ENCODE data around the gene TACR1.

Gene TACR1

DNA sequence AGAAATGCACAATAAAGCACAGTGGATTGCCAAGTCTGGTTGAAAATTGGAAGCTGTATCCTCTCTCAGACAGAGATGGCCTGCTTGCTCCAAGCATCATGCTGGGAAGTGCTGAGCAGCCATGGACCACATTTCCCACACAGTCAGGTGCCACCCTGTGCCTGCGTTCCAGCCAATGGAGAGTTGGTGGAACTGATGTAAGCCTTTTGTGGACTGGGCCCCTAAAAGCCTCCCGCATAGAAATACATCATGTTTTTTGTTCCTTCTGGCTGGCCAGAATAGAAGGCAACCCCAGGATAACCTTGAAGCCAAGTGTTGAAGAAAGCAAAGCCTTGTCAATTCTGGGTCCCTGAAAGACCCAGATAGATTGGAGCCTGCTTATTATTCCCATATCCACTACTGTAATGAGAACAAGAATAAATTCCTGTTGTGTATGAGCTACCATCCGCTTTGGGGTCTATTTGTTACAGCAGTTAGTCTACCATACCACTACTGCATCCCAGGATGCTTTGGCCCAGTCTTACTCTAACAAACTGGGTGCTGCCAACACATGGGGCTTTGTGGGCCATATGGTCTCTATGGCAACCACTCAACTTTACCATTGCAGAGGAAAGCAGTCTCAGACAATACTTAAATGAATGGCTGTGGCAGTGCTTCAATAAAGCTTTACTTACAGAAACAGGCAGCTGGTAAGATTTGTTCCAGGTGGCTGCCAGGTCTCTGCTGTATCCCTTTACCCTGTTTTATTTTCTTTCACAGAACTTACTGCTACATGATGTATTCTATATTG lies 175.5 kb downstream of the TACR1 start:
- no peaks in the 10 kb centered on the region for H3K9me3 ChIP-seq (replicated peaks; ENCODE audit: low read length)
- no peak overlapping the region for H3K4me3 ChIP-seq (ENCODE audit: low read length)
- H3K9ac ChIP-seq (ENCODE audit: low read depth, low read length): no peak overlapping the region
- H3K27me3 ChIP-seq (ENCODE audit: control insufficient read depth, insufficient read depth, low read length): no peaks in the 10 kb centered on the region
- H3K4me2 ChIP-seq (ENCODE audit: low read length): no peak overlapping the region
- no peaks in the 10 kb centered on the region for H3K36me3 ChIP-seq (ENCODE audit: insufficient read depth, low read length)
- H3K4me1 ChIP-seq (ENCODE audit: control insufficient read depth, insufficient read depth, low read length): peaks cover 3% of the 10 kb centered on the region

DNA sequence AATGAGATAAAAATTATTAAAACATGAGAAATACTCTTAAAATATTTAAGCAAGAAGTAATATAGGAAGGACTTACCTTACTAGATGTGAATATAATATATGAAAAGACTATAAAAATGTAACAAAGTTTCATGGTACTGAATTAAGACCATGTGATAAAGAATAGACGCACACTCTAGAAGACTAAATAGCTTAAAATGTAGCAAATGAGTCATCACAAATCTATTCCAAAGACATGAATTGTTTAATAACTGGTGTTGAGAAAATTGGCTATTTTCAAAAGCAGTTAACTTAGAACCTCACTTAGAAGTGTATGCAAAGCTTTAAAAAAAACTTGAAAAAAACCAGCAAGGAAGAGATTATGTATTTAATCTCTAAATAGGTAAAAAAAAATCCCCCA lies 176.8 kb downstream of the TACR1 start:
- Histone ChIP-seq H3K9me3 (replicated peaks; ENCODE audit: low read length) (no peaks in the 10 kb centered on the region), H3K4me1 (ENCODE audit: control insufficient read depth, insufficient read depth, low read length) (peaks cover 3% of the 10 kb centered on the region), H3K9ac (ENCODE audit: low read depth, low read length) (no peak overlapping the region), H3K4me2 (ENCODE audit: low read length) (no peak overlapping the region), H3K36me3 (ENCODE audit: insufficient read depth, low read length) (no peaks in the 10 kb centered on the region), H3K27me3 (ENCODE audit: control insufficient read depth, insufficient read depth, low read length) (no peaks in the 10 kb centered on the region), H3K4me3 (ENCODE audit: low read length) (no peak overlapping the region)

DNA sequence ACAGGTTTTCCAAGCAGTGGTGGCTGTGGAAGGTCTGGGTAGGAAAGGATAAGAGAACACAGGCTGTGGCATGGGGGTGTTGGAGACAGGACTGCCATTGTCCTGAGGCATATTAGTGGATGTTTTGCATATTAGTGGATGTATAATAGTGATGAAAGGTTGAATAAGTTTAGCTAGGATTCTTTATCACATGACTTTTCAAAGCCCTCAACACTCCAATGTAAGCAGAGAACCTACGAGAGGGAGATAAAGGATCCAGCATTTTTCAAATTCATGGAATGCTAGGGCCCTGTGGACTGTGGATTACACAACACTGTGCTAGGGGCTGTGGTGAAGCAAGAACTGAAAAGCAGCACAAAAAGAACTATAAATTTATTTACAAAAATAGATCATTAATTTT lies 177.6 kb downstream of the TACR1 start:
- no peaks in the 10 kb centered on the region for H3K36me3 ChIP-seq (ENCODE audit: insufficient read depth, low read length)
- H3K4me2 ChIP-seq (ENCODE audit: low read length): no peak overlapping the region
- no peak overlapping the region for H3K4me3 ChIP-seq (ENCODE audit: low read length)
- peaks cover 3% of the 10 kb centered on the region for H3K4me1 ChIP-seq (ENCODE audit: control insufficient read depth, insufficient read depth, low read length)
- no peaks in the 10 kb centered on the region for H3K9me3 ChIP-seq (replicated peaks; ENCODE audit: low read length)
- no peaks in the 10 kb centered on the region for H3K27me3 ChIP-seq (ENCODE audit: control insufficient read depth, insufficient read depth, low read length)
- H3K9ac ChIP-seq (ENCODE audit: low read depth, low read length): no peak overlapping the region

DNA sequence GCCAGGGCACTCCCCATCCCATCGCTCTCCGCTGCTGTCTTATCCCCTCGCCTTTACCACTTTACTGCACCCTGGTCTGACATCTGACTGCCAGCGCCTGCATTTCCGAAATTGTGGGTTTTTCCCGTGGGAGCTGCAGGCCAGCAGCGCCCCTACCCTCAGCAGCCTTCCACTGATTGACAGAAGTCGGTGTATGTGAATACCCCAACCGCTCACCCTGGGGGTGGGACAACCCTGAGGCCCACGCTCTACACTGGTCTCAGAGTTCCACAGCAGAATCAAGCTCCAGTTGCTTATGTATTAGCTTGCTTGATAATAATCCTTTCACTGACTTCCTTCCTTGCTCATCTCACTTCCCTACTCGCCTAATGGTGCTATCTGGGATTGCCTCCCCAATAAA lies 178.8 kb downstream of the TACR1 start:
- Histone ChIP-seq H3K9ac (ENCODE audit: low read depth, low read length) (no peak overlapping the region), H3K27me3 (ENCODE audit: control insufficient read depth, insufficient read depth, low read length) (no peaks in the 10 kb centered on the region), H3K9me3 (replicated peaks; ENCODE audit: low read length) (no peaks in the 10 kb centered on the region), H3K4me1 (ENCODE audit: control insufficient read depth, insufficient read depth, low read length) (peaks cover 3% of the 10 kb centered on the region), H3K36me3 (ENCODE audit: insufficient read depth, low read length) (no peaks in the 10 kb centered on the region), H3K4me2 (ENCODE audit: low read length) (no peak overlapping the region), H3K4me3 (ENCODE audit: low read length) (no peak overlapping the region)

DNA sequence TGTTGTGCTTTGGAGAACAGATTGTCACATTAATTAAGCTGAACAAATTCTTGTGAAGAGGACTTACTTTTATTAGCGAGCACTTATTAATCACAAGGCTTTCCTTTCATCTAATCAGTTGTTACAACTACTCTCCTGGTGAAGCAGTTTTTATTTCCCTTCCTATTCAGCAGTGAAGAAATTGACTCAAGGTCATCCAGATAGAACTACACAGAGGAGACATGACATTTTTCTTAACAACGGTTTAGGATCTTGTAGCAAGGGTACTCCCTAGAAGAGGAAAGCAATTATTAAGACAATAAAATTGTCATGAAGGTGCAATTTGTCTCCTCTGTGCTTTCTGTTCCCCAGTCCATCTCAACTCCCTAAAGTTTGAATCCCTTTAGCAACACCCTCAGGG lies 179.5 kb downstream of the TACR1 start:
- no peaks in the 10 kb centered on the region for H3K9me3 ChIP-seq (replicated peaks; ENCODE audit: low read length)
- H3K4me2 ChIP-seq (ENCODE audit: low read length): no peak overlapping the region
- H3K4me3 ChIP-seq (ENCODE audit: low read length): no peak overlapping the region
- no peaks in the 10 kb centered on the region for H3K27me3 ChIP-seq (ENCODE audit: control insufficient read depth, insufficient read depth, low read length)
- no peaks in the 10 kb centered on the region for H3K36me3 ChIP-seq (ENCODE audit: insufficient read depth, low read length)
- no peak overlapping the region for H3K9ac ChIP-seq (ENCODE audit: low read depth, low read length)
- H3K4me1 ChIP-seq (ENCODE audit: control insufficient read depth, insufficient read depth, low read length): peaks cover 3% of the 10 kb centered on the region

DNA sequence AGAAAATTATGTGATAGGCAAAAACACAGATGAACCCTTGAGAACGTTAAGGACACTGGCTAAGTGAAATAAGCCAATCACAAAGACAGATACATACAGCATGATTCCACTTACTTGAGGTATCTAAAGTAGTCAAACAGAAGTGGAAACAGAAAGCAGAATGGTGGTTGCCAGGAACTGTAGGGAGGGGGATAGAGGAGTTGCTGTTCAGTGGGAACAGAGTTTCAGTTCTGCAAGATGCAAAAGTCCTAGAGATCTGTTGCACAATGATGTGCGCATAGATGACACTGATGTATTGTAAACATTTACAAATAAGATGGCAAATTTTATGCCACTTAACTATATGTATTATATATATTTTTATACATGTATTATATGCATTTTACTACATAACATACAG lies 181.2 kb downstream of the TACR1 start:
- H3K36me3 ChIP-seq (ENCODE audit: insufficient read depth, low read length): no peaks in the 10 kb centered on the region
- no peak overlapping the region for H3K4me2 ChIP-seq (ENCODE audit: low read length)
- no peak overlapping the region for H3K4me3 ChIP-seq (ENCODE audit: low read length)
- no peak overlapping the region for H3K9ac ChIP-seq (ENCODE audit: low read depth, low read length)
- H3K4me1 ChIP-seq (ENCODE audit: control insufficient read depth, insufficient read depth, low read length): peaks cover 3% of the 10 kb centered on the region
- H3K27me3 ChIP-seq (ENCODE audit: control insufficient read depth, insufficient read depth, low read length): no peaks in the 10 kb centered on the region
- H3K9me3 ChIP-seq (replicated peaks; ENCODE audit: low read length): no peaks in the 10 kb centered on the region

DNA sequence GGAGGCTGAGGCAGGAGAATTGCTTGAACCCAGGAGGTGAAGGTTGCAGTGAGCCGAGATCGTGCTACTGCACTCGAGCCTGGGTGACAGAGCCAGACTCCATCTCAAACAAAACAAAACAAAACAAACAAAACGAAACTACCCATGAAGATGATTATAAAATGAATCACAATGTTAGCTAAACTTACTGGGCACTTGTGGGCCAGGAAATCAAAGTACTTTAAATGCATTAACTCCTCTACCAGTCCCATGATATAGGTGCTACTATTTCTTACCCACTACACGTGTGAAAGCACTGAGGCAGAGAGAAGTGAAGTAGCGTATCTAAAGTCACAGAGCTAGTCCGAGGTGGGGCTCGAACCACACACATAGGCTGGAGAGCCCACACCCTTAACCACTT lies 187.2 kb downstream of the TACR1 start:
- H3K9me3 ChIP-seq (replicated peaks; ENCODE audit: low read length): no peaks in the 10 kb centered on the region
- no peak overlapping the region for H3K4me2 ChIP-seq (ENCODE audit: low read length)
- no peaks in the 10 kb centered on the region for H3K27me3 ChIP-seq (ENCODE audit: control insufficient read depth, insufficient read depth, low read length)
- H3K4me1 ChIP-seq (ENCODE audit: control insufficient read depth, insufficient read depth, low read length): peaks cover 5% of the 10 kb centered on the region
- H3K36me3 ChIP-seq (ENCODE audit: insufficient read depth, low read length): no peaks in the 10 kb centered on the region
- H3K9ac ChIP-seq (ENCODE audit: low read depth, low read length): no peak overlapping the region
- no peak overlapping the region for H3K4me3 ChIP-seq (ENCODE audit: low read length)

DNA sequence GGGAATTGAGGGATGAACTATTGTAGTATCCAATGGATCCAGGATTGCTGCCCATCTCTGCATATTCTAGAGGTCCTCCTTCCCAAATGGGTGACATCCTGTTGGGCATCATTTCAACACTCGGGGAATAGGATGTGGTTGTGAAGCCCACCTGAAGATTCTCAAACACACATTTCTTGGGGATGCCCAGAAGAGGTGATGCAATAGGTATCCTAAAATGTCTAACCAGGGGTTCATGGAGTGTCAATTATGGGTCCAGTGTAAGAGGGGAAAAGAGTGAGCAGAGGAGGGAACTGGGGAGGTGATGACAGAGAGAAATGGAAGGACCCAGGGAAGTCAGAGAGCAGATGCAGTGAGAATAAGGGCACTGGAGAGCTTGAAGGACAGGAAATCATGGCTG lies 188.7 kb downstream of the TACR1 start:
- Histone ChIP-seq H3K9ac (ENCODE audit: low read depth, low read length) (no peak overlapping the region), H3K4me3 (ENCODE audit: low read length) (no peak overlapping the region), H3K27me3 (ENCODE audit: control insufficient read depth, insufficient read depth, low read length) (no peaks in the 10 kb centered on the region), H3K4me2 (ENCODE audit: low read length) (no peak overlapping the region), H3K36me3 (ENCODE audit: insufficient read depth, low read length) (no peaks in the 10 kb centered on the region), H3K9me3 (replicated peaks; ENCODE audit: low read length) (no peaks in the 10 kb centered on the region), H3K4me1 (ENCODE audit: control insufficient read depth, insufficient read depth, low read length) (peaks cover 5% of the 10 kb centered on the region)

DNA sequence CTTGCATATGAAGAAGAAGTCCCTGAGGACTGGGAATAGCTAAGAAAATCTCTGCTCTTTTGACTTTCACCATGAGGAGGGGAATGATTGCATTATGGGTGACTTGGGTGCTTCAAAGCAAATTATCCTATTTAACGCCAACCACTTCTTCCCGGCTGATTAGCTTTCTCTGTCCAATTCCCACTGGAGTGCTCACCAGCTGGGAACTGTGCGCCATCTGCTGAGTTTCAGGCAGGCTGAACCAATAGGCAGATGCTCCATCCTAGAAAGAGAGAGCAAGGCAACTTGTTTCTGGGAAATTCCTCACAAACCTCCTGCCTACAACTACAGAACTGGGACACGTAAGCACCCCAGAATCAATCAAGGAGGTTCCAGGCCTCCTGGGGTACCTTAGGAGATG lies 191.5 kb downstream of the TACR1 start:
- Histone ChIP-seq H3K9ac (ENCODE audit: low read depth, low read length) (no peak overlapping the region), H3K36me3 (ENCODE audit: insufficient read depth, low read length) (no peaks in the 10 kb centered on the region), H3K4me3 (ENCODE audit: low read length) (no peak overlapping the region), H3K4me1 (ENCODE audit: control insufficient read depth, insufficient read depth, low read length) (peaks cover 5% of the 10 kb centered on the region), H3K9me3 (replicated peaks; ENCODE audit: low read length) (no peaks in the 10 kb centered on the region), H3K4me2 (ENCODE audit: low read length) (no peak overlapping the region), H3K27me3 (ENCODE audit: control insufficient read depth, insufficient read depth, low read length) (no peaks in the 10 kb centered on the region)

DNA sequence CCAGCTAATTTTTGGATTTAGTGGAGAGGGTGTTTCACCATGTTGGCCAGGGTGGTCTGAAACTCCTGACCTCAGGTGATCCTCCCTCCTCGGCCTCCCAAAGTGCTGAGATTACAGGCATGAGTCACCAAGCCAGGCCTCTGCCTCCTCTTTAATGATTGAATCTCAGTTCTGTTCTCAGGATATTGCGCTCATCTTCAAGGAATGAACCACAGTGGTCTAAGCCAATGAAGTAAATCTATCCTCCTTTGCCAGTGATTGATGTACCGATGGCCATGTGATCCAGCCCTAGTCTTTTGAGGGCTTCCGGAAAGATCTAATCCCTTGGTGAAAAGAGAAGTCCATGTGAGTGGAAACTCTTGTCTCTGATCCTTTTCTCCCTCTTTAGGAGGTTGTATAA lies 192.3 kb downstream of the TACR1 start:
- Histone ChIP-seq H3K9ac (ENCODE audit: low read depth, low read length) (no peak overlapping the region), H3K4me1 (ENCODE audit: control insufficient read depth, insufficient read depth, low read length) (peaks cover under 1% of the 10 kb centered on the region), H3K4me3 (ENCODE audit: low read length) (no peak overlapping the region), H3K36me3 (ENCODE audit: insufficient read depth, low read length) (no peaks in the 10 kb centered on the region), H3K27me3 (ENCODE audit: control insufficient read depth, insufficient read depth, low read length) (no peaks in the 10 kb centered on the region), H3K9me3 (replicated peaks; ENCODE audit: low read length) (no peaks in the 10 kb centered on the region), H3K4me2 (ENCODE audit: low read length) (no peak overlapping the region)

DNA sequence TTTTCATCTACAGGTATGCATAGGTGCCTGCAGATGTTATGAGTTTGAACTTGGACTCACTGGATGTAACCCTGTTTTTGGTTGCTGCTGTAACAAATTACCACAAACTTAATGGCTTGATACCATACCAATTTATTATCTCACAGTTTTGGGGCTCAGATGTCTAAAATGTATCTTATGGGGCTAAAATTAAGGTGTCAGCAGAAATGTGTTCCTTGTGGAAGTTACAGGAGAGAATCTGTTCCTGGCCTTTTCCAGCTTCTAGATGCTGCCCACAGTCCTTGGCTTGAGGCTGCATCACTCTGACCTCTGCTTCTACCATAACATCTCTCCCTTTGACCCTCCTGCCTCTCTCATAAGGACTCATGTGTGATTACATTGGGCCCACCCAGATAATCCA lies 193.3 kb downstream of the TACR1 start:
- H3K36me3 ChIP-seq (ENCODE audit: insufficient read depth, low read length): no peaks in the 10 kb centered on the region
- H3K4me1 ChIP-seq (ENCODE audit: control insufficient read depth, insufficient read depth, low read length): no peaks in the 10 kb centered on the region
- no peak overlapping the region for H3K4me3 ChIP-seq (ENCODE audit: low read length)
- H3K9me3 ChIP-seq (replicated peaks; ENCODE audit: low read length): no peaks in the 10 kb centered on the region
- no peaks in the 10 kb centered on the region for H3K27me3 ChIP-seq (ENCODE audit: control insufficient read depth, insufficient read depth, low read length)
- no peak overlapping the region for H3K4me2 ChIP-seq (ENCODE audit: low read length)
- H3K9ac ChIP-seq (ENCODE audit: low read depth, low read length): no peak overlapping the region

DNA sequence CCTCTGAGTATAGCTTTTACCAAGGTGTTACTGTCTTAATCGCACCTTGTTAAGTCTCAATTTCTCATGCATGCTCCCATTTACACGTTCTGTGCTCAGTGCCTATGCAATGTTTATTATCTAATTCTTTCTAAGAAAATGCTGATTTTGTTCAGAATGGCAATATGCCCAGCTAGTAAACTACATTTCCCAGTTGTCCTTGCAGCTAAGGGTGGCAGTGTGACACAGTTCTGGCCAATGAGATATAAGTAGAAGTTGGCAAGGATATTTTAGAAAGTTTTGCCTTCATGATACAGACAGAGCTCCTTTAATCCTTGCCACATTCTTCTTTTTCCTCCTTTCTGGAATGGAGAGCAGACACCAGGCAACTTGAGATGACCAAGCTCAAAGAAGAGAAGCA lies 195.5 kb downstream of the TACR1 start:
- no peak overlapping the region for H3K9ac ChIP-seq (ENCODE audit: low read depth, low read length)
- no peak overlapping the region for H3K4me2 ChIP-seq (ENCODE audit: low read length)
- H3K9me3 ChIP-seq (replicated peaks; ENCODE audit: low read length): no peaks in the 10 kb centered on the region
- H3K36me3 ChIP-seq (ENCODE audit: insufficient read depth, low read length): no peaks in the 10 kb centered on the region
- H3K4me1 ChIP-seq (ENCODE audit: control insufficient read depth, insufficient read depth, low read length): no peaks in the 10 kb centered on the region
- no peaks in the 10 kb centered on the region for H3K27me3 ChIP-seq (ENCODE audit: control insufficient read depth, insufficient read depth, low read length)
- no peak overlapping the region for H3K4me3 ChIP-seq (ENCODE audit: low read length)
